ENCODE data around the gene FBXO34. TPM values are rescaled to one million over a fixed set of nuclear protein-coding genes. Genes with fewer than 3 reads are reported as not detected.

Gene FBXO34, protein sequence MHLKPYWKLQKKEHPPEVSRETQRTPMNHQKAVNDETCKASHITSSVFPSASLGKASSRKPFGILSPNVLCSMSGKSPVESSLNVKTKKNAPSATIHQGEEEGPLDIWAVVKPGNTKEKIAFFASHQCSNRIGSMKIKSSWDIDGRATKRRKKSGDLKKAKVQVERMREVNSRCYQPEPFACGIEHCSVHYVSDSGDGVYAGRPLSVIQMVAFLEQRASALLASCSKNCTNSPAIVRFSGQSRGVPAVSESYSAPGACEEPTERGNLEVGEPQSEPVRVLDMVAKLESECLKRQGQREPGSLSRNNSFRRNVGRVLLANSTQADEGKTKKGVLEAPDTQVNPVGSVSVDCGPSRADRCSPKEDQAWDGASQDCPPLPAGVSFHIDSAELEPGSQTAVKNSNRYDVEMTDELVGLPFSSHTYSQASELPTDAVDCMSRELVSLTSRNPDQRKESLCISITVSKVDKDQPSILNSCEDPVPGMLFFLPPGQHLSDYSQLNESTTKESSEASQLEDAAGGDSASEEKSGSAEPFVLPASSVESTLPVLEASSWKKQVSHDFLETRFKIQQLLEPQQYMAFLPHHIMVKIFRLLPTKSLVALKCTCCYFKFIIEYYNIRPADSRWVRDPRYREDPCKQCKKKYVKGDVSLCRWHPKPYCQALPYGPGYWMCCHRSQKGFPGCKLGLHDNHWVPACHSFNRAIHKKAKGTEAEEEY
- 25.6 and 30.0 TPM in 2 replicates for total RNA-seq

DNA sequence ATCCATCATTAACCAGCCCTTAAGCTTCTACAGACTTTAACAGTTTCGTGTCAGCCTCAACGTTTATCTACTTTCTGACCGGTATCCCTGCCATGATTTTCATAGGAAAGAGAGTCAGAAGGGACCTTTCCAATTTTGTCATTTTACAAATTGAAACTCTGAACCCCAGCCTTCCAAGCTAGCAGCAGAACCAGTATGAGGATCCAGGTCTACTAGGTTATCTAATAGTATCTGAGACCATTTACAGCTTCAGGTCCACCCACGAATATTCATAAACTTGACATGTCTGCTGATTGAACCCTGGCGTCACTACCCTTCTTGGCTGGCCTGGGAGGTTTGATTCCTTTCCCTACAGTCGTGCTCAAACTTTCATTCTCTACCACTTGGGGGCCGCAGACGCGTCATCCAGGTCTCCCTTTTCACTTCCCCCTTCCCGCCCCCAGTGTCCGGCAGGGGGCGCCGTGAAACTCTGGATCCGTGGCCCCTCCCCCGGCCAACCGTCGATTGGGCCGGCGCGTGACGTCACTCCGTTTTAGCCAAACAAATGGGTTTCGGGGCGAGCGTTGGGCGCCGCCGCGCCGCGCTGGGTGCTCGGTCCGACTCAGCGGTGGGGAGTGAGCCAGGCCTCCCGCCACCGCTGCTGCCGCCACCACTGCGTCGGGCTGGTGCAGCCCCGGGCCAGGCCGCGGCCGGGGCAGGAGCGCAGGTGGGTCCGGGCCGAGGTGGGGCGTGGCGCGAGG, at the start of gene FBXO34:
TSS of gene FBXO34 (plus strand) at position 590 of the 740 bp plus-strand sequence. CDS start 78,970 bp downstream, outside the sequence.

Small RNAs within 50 kb of the gene (small RNA-seq; reads per million reads assigned to genes)
- gene AL356801.1, result not detected

Other genes starting within 250 kb of the FBXO34 start
- 5.2 and 5.3 TPM in 2 replicates for gene WDHD1, start 244.3 kb upstream of the FBXO34 start, total RNA-seq
- gene SOCS4, start 244.2 kb upstream of the FBXO34 start, total RNA-seq, result 21.1 TPM in 2 replicates
- 50.5 and 53.9 TPM in 2 replicates for gene MAPK1IP1L, start 219.8 kb upstream of the FBXO34 start, total RNA-seq
- 311 and 386 TPM in 2 replicates for gene LGALS3, start 142.2 kb upstream of the FBXO34 start, total RNA-seq
- 3.1 and 4.0 TPM in 2 replicates for gene DLGAP5, start 79.8 kb upstream of the FBXO34 start, total RNA-seq
- 10.5 and 11.5 TPM in 2 replicates for gene ATG14, start 140.4 kb downstream of the FBXO34 start, total RNA-seq
- gene TBPL2, start 169.2 kb downstream of the FBXO34 start, total RNA-seq, result not detected in 2 replicates

All from hair follicle dermal papilla cell (primary cell).